ENCODE results near the gene GPR142.

- TF ChIP-seq CTCF (conservative IDR thresholded peaks at IDR 0.05 in 1 of 2, IDR thresholded peaks at IDR 0.05 in 1 of 2; ENCODE audit: extremely low read depth in 1 of 2, insufficient read depth in 1 of 2, low read depth in 1 of 2, low read length in 2 of 2) (no peak), EZH2 (IDR thresholded peaks at IDR 0.05; ENCODE audit: borderline replicate concordance, low read length) (no peak)
Observed at GRCh38 chr17:74359916-74360315, 7.4 kb upstream of the GPR142 start.
